CD8-positive, alpha-beta memory T cell (primary cell): Measurements from ENCODE around the gene REPIN1. TPM values are rescaled to one million over a fixed set of nuclear protein-coding genes. Genes with fewer than 3 reads are reported as not detected.

Experiments
- CTCF ChIA-PET: fragments of 350-600 bp; sonication (Branson Sonifier 250); formaldehyde crosslinking; loops from one replicate; lab custom pipeline; 2021; ENCODE audit warnings: antibody characterized with exemption; lab: Charles Lee
- POLR2A ChIA-PET: fragments of 350-600 bp; sonication (Branson Sonifier 250); formaldehyde crosslinking; loops from one replicate; lab custom pipeline; 2021; ENCODE audit warnings: antibody characterized with exemption; lab: Charles Lee
- DNase-seq, 5 donors: peaks; one replicate each; pipeline versions ENCODE4 v3.0.0 to v3.0.0-alpha.2; 2020 to 2022; ENCODE audit warnings: mixed read lengths in 1 of 5
- H3K27ac ChIP-seq: one replicate; pipeline ENCODE4 v1.7.0; 2013; ENCODE audit warnings: low read depth, mild to moderate bottlenecking, low read length, moderate library complexity
- H3K27me3 ChIP-seq: 2 replicates; pipeline ENCODE4 v1.7.0; 2013; ENCODE audit warnings: low read length, mild to moderate bottlenecking; ENCODE audit not compliant: insufficient read depth, poor library complexity, severe bottlenecking
- H3K36me3 ChIP-seq: 2 replicates; pipeline ENCODE4 v1.7.0; 2013; ENCODE audit warnings: mild to moderate bottlenecking, low read length, moderate library complexity; ENCODE audit not compliant: insufficient read depth
- H3K4me1 ChIP-seq: 2 replicates; pipeline ENCODE4 v1.7.0; 2013; ENCODE audit warnings: mild to moderate bottlenecking, low read length, moderate library complexity; ENCODE audit not compliant: insufficient read depth
- H3K4me3 ChIP-seq: 2 replicates; pipeline ENCODE4 v1.7.0; 2013; ENCODE audit warnings: mild to moderate bottlenecking, low read length
- H3K9me3 ChIP-seq: 2 replicates; pipeline ENCODE4 v1.7.0; 2013; ENCODE audit warnings: mild to moderate bottlenecking, low read length
- H3K27ac Mint-ChIP-seq, 8 donors: one replicate each; pipeline ENCODE4 v1.8.0; 2020 to 2021; ENCODE audit warnings: mixed read lengths in 8 of 8, mild to moderate bottlenecking in 6 of 8, inconsistent platforms in 3 of 8, moderate library complexity in 3 of 8
- H3K27me3 Mint-ChIP-seq, 2 donors: one replicate each; pipeline ENCODE4 v1.8.0; 2020 to 2021; ENCODE audit warnings: mixed read lengths in 2 of 2, mild to moderate bottlenecking in 1 of 2, moderate library complexity in 1 of 2
- H3K36me3 Mint-ChIP-seq, 3 donors: one replicate each; pipeline ENCODE4 v1.8.0; 2020 to 2021; ENCODE audit warnings: mixed read lengths in 3 of 3, inconsistent platforms in 1 of 3, mild to moderate bottlenecking in 1 of 3
- H3K4me1 Mint-ChIP-seq, 3 donors: one replicate each; pipeline ENCODE4 v1.8.0; 2020 to 2021; ENCODE audit warnings: mixed read lengths in 3 of 3, inconsistent platforms in 1 of 3, mild to moderate bottlenecking in 1 of 3
- H3K4me3 Mint-ChIP-seq, 7 donors: one replicate each; pipeline ENCODE4 v1.8.0; 2020 to 2021; ENCODE audit warnings: mixed read lengths in 7 of 7, mild to moderate bottlenecking in 6 of 7, moderate library complexity in 4 of 7, inconsistent platforms in 2 of 7
- H3K9me3 Mint-ChIP-seq, 5 donors: one replicate each; pipeline ENCODE4 v1.8.0; 2020 to 2022; ENCODE audit warnings: mixed read lengths in 5 of 5, mild to moderate bottlenecking in 3 of 5, moderate library complexity in 2 of 5, inconsistent platforms in 1 of 5
- polyA plus RNA-seq: library from polyadenylated mRNA; unstranded; fragments of 300-500 nt; fragmentation: Illumina TruSeq; gene quantifications from one replicate; pipeline ENCODE4 v1.2.3, GENCODE V29; 2021
- total RNA-seq, 2 experiments: library from RNA; stranded (reverse); gene quantifications; one replicate each; pipeline ENCODE4 v1.2.3, GENCODE V29; 2021

The REPIN1 gene
- total and polyA plus RNA-seq, 3 experiments from 2014 or later, result 57.0 to 60.8 (median 58.2) TPM

GRCh38 chr7:150378115-150378852 is 9.7 kb downstream of the REPIN1 start:
- H3K27me3 ChIP-seq, result no peaks in the 10 kb centered on the region
- DNase-seq, result peak; percentile 38 to 62 (median 46)
- Mint-ChIP-seq H3K9me3 (no peaks in the 10 kb centered on the region), H3K27ac (peak overlapping the region; percentile 78 to 92 (median 85)), H3K4me3 (peak overlapping the region; percentile 79 to 95 (median 85)), H3K36me3 (peaks cover 0 to 13% (median 0%) of the 10 kb centered on the region in 3 donors), H3K4me1 (peaks cover 34 to 49% (median 37%) of the 10 kb centered on the region in 3 donors), H3K27me3 (peaks cover 0 to 3% of the 10 kb centered on the region in 2 donors)
- ChIA-PET CTCF (interaction anchor here (1.1 to 2.2 kb wide), 7 partner anchors 9 to 33 kb away, joined by 3 to 7 read pairs (median 6); partner anchors contain the start of gene REPIN1), POLR2A (interaction anchor here (1.1 to 1.4 kb wide), 3 partner anchors 9 to 27 kb away, joined by 3 to 9 read pairs (median 8); partner anchors contain the start of gene REPIN1)
- no peaks in the 10 kb centered on the region for H3K36me3 ChIP-seq
- peak overlapping the region; percentile 92 for H3K27ac ChIP-seq
- no peaks in the 10 kb centered on the region for H3K9me3 ChIP-seq
- peak overlapping the region; percentile 95 for H3K4me3 ChIP-seq
- peaks cover 31% of the 10 kb centered on the region for H3K4me1 ChIP-seq

DNA sequence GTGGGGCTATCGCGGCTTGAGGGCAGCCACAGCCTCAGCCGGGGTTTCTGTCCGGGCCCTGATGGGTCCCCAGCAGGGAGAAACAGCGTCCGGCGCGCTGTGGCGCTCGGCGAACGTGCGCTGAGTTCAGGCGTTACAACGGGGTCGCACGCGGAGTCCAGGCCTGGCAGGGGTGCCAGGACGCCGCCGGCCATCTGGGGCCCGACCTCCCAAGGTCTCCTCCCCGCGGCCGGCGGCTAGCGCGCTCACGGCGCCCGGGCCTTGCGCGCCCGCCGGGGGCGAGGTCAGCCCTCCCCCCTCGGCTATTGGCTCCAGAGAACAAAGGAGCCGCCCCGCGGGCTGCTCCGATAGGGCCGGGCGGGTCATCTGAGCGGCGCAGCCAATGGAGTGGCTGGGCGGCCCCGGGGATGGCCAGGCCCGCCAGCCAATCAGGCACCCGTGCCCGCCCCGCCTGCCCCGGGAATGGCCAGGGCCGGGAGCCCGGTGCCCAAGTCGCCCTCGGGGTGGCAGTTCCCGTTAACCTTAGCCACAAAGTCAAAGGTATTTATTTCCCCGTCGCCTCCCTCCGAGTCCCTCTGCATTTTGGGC is 10.3 kb downstream of the REPIN1 start, which contains the start of gene ZNF775:
ZNF775 (plus strand) TSS at position 478 of the 588 bp plus-strand sequence. CDS start 9,141 bp downstream, outside the sequence.
- DNase-seq, result peak; percentile 90 to 94 (median 92)
- Mint-ChIP-seq H3K4me3 (peak within 1 kb of the TSS; percentile 87 to 95 (median 92)), H3K36me3 (peaks cover 0 to 6% (median 0%) of the 10 kb centered on the region in 3 donors), H3K27me3 (peaks cover 0 to 3% of the 10 kb centered on the region in 2 donors), H3K27ac (peak within 1 kb of the TSS; percentile 78 to 92 (median 85)), H3K4me1 (peaks cover 32 to 46% (median 33%) of the 10 kb centered on the region in 3 donors), H3K9me3 (no peaks in the 10 kb centered on the region)
- Histone ChIP-seq H3K4me1 (peaks cover 33% of the 10 kb centered on the region), H3K27ac (peak within 1 kb of the TSS; percentile 92), H3K27me3 (no peaks in the 10 kb centered on the region), H3K9me3 (no peaks in the 10 kb centered on the region), H3K36me3 (no peaks in the 10 kb centered on the region), H3K4me3 (peak within 1 kb of the TSS; percentile 95)
- CTCF ChIA-PET, result interaction anchor here (1.3 to 2.2 kb wide), 3 partner anchors 25 to 34 kb away, joined by 3 to 7 read pairs (median 6); a partner anchor contains a TSS
- POLR2A ChIA-PET, result interaction anchor here (1.1 to 1.4 kb wide), 3 partner anchors 10 to 26 kb away, joined by 3 to 9 read pairs (median 8); partner anchors contain the start of gene REPIN1

GRCh38 chr7:150379441-150380379 is 11.1 kb downstream of the REPIN1 start:
- Mint-ChIP-seq H3K4me3 (peak overlapping the region; percentile 87 to 93 (median 92)), H3K36me3 (peaks cover 0 to 4% (median 0%) of the 10 kb centered on the region in 3 donors), H3K27ac (peak overlapping the region; percentile 43 to 92 (median 78)), H3K9me3 (no peaks in the 10 kb centered on the region), H3K27me3 (peaks cover 0 to 3% of the 10 kb centered on the region in 2 donors), H3K4me1 (peaks cover 32 to 46% (median 33%) of the 10 kb centered on the region in 3 donors)
- no peak for DNase-seq
- Histone ChIP-seq H3K27me3 (no peaks in the 10 kb centered on the region), H3K4me1 (peaks cover 33% of the 10 kb centered on the region), H3K36me3 (no peaks in the 10 kb centered on the region), H3K9me3 (no peaks in the 10 kb centered on the region), H3K27ac (peak overlapping the region; percentile 92), H3K4me3 (peak overlapping the region; percentile 95)
- ChIA-PET POLR2A (interaction anchor here (1.6 kb wide), 1 partner anchor 11 kb away, joined by 6 read pairs; the partner anchor contains the start of gene REPIN1), CTCF (interaction anchor here (1.3 to 1.4 kb wide), 4 partner anchors 23 to 32 kb away, joined by 3 to 4 read pairs (median 4); a partner anchor contains a TSS)

GRCh38 chr7:150380463-150380862 is 11.8 kb downstream of the REPIN1 start:
- no peaks in the 10 kb centered on the region for H3K36me3 ChIP-seq
- peaks cover 33% of the 10 kb centered on the region for H3K4me1 ChIP-seq

GRCh38 chr7:150381096-150381495 is 12.5 kb downstream of the REPIN1 start:
- peaks cover 28% of the 10 kb centered on the region for H3K4me1 ChIP-seq
- DNase-seq, result no peak
- peaks cover 0 to 4% (median 0%) of the 10 kb centered on the region in 3 donors for H3K36me3 Mint-ChIP-seq
- H3K4me1 Mint-ChIP-seq, result peaks cover 28 to 41% (median 29%) of the 10 kb centered on the region in 3 donors
- H3K27ac Mint-ChIP-seq, result no peak overlapping the region
- H3K27me3 ChIP-seq, result no peaks in the 10 kb centered on the region
- H3K27ac ChIP-seq, result no peak overlapping the region
- peaks cover 0 to 3% of the 10 kb centered on the region in 2 donors for H3K27me3 Mint-ChIP-seq
- CTCF ChIA-PET, result interaction anchor here (1.4 kb wide), 3 partner anchors 21 to 31 kb away, joined by 3 to 4 read pairs (median 4); a partner anchor contains a TSS
- no peaks in the 10 kb centered on the region for H3K36me3 ChIP-seq
- H3K4me3 ChIP-seq, result no peak overlapping the region
- H3K9me3 Mint-ChIP-seq, result no peaks in the 10 kb centered on the region
- POLR2A ChIA-PET, result interaction anchor here (1.6 kb wide), 1 partner anchor 12 kb away, joined by 6 read pairs; the partner anchor contains the start of gene REPIN1
- peak overlapping the region in 3 of 7 donors; percentile 17 to 73 (median 36) for H3K4me3 Mint-ChIP-seq
- no peaks in the 10 kb centered on the region for H3K9me3 ChIP-seq

More at GRCh38 chr7:150380463-150380862, 11.8 kb downstream of the REPIN1 start:
- no peaks in the 10 kb centered on the region for H3K9me3 ChIP-seq
- Mint-ChIP-seq H3K27ac (peak overlapping the region in 6 of 8 donors; percentile 12 to 92 (median 52)), H3K4me3 (peak overlapping the region; percentile 73 to 93 (median 92)), H3K9me3 (no peaks in the 10 kb centered on the region), H3K27me3 (peaks cover 0 to 3% of the 10 kb centered on the region in 2 donors), H3K36me3 (peaks cover 0 to 4% (median 0%) of the 10 kb centered on the region in 3 donors), H3K4me1 (peaks cover 32 to 46% (median 33%) of the 10 kb centered on the region in 3 donors)
- no peak for DNase-seq
- ChIA-PET POLR2A (interaction anchor here (1.6 kb wide), 1 partner anchor 12 kb away, joined by 6 read pairs; the partner anchor contains the start of gene REPIN1), CTCF (interaction anchor here (1.3 to 1.4 kb wide), 4 partner anchors 22 to 31 kb away, joined by 3 to 4 read pairs (median 4); a partner anchor contains a TSS)
- H3K27ac ChIP-seq, result peak overlapping the region; percentile 92
- peak overlapping the region; percentile 95 for H3K4me3 ChIP-seq
- no peaks in the 10 kb centered on the region for H3K27me3 ChIP-seq

DNA sequence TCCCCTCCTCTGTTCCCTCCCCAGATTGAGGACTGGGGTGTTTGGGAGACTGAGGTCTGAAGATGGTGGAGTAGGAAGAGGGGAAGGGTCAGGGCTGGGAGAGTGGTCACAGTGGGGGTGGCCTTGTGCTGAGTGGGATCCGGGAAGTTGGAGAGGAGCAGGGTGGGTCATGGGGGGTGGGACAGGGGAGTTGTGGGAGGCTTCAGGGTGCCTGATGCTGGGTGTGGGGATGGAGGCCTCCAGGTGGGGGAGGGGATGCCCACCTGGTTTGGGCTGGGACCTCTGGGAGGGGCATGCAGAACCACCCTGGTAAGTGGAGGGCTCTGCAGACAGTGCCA is 13.1 kb downstream of the REPIN1 start:
- no peak for DNase-seq
- Mint-ChIP-seq H3K27me3 (peaks cover 0 to 3% of the 10 kb centered on the region in 2 donors), H3K27ac (no peak overlapping the region), H3K9me3 (no peaks in the 10 kb centered on the region), H3K4me3 (peak overlapping the region in 1 of 7 donors; percentile 84), H3K36me3 (peaks cover 0 to 4% (median 0%) of the 10 kb centered on the region in 3 donors), H3K4me1 (peaks cover 22 to 35% (median 26%) of the 10 kb centered on the region in 3 donors)
- Histone ChIP-seq H3K27ac (no peak overlapping the region), H3K9me3 (no peaks in the 10 kb centered on the region), H3K4me1 (peaks cover 22% of the 10 kb centered on the region), H3K27me3 (no peaks in the 10 kb centered on the region), H3K36me3 (no peaks in the 10 kb centered on the region), H3K4me3 (no peak overlapping the region)
- CTCF ChIA-PET, result no interaction called here
- POLR2A ChIA-PET, result no interaction called here
